Stimulated activated CD4-positive, alpha-beta T cell treated with anti-CD3 and anti-CD28 coated beads, Interleukin-4, amount 100 ng/mL, for 1 hour (primary cell): ENCODE results near the gene DICER1.
"Not testable (repeated sequence)": the region's sequence is repeated elsewhere in the genome, so short reads cannot be mapped to it uniquely, and the experiment has no call there.

Experiments used
- DNase-seq: peaks from one replicate; pipeline ENCODE4 v3.0.0-alpha.2; 2020

The DICER1 gene

GRCh38 chr14:95183532-95184412 is 26.4 kb upstream of the DICER1 start:
- no peak for DNase-seq

GRCh38 chr14:95183082-95183481 is 25.8 kb upstream of the DICER1 start:
- DNase-seq = no peak

GRCh38 chr14:95182379-95182778 is 25.1 kb upstream of the DICER1 start:
- DNase-seq = no peak

GRCh38 chr14:95180966-95181741 is 23.8 kb upstream of the DICER1 start:
- no peak for DNase-seq

- not testable (repeated sequence) for DNase-seq
Observed at GRCh38 chr14:95175670-95176069, 18.3 kb upstream of the DICER1 start.

- no peak for DNase-seq
Observed at GRCh38 chr14:95174184-95174792, 17.0 kb upstream of the DICER1 start.

GRCh38 chr14:95173518-95173917 is 16.2 kb upstream of the DICER1 start:
- DNase-seq = no peak

GRCh38 chr14:95167177-95167576 is 9.8 kb upstream of the DICER1 start:
- no peak for DNase-seq

- DNase-seq = no peak
Observed at GRCh38 chr14:95165517-95165916, 8.2 kb upstream of the DICER1 start.

GRCh38 chr14:95164506-95164905 is 7.2 kb upstream of the DICER1 start:
- no peak for DNase-seq

GRCh38 chr14:95163666-95164065 is 6.3 kb upstream of the DICER1 start:
- no peak for DNase-seq

GRCh38 chr14:95163132-95163531 is 5.8 kb upstream of the DICER1 start:
- DNase-seq = no peak

- DNase-seq = no peak
Observed at GRCh38 chr14:95162641-95163040, 5.3 kb upstream of the DICER1 start.

- DNase-seq = no peak
Observed at GRCh38 chr14:95157048-95157326, 342 bp downstream of the DICER1 start.

GRCh38 chr14:95156161-95157047 is 925 bp downstream of the DICER1 start:
- DNase-seq = peak; percentile 38

- no peak for DNase-seq
Observed at GRCh38 chr14:95155045-95155444, 2.3 kb downstream of the DICER1 start.

- DNase-seq = no peak
Observed at GRCh38 chr14:95153866-95154265, 3.5 kb downstream of the DICER1 start.

GRCh38 chr14:95151561-95151960 is 5.8 kb downstream of the DICER1 start:
- DNase-seq = no peak

GRCh38 chr14:95150910-95151309 is 6.4 kb downstream of the DICER1 start:
- no peak for DNase-seq

- DNase-seq = no peak
Observed at GRCh38 chr14:95149441-95149840, 7.9 kb downstream of the DICER1 start.

- DNase-seq = no peak
Observed at GRCh38 chr14:95147597-95147996, 9.7 kb downstream of the DICER1 start.

GRCh38 chr14:95146079-95146771 is 11.1 kb downstream of the DICER1 start:
- no peak for DNase-seq
